GM12878 (cell line): ENCODE data around the gene ABCA3. TPM values are rescaled to one million over a fixed set of nuclear protein-coding genes. Genes with fewer than 3 reads are reported as not detected.
A peak's percentile ranks its signal among the peaks of the same experiment; 100 is the strongest.

ENCODE experiments used
- BCL11A ChIP-seq: IDR thresholded peaks from 2 replicates; pipeline ENCODE4 v1.6.1; 2011; ENCODE audit warnings: low read depth, low read length
- CREB1 ChIP-seq: IDR thresholded peaks from 2 replicates; pipeline ENCODE4 v1.6.1; 2012; ENCODE audit warnings: low read depth, mild to moderate bottlenecking, inconsistent platforms
- CREM ChIP-seq: IDR thresholded peaks from 2 replicates; pipeline ENCODE4 v1.6.1; 2014; ENCODE audit warnings: antibody characterized with exemption, low read depth
- CUX1 ChIP-seq: IDR thresholded peaks from 2 replicates; pipeline ENCODE4 v1.6.1; 2012; ENCODE audit warnings: improper control_type of control experiment, low read depth, low read length; ENCODE audit not compliant: insufficient replicate concordance
- EGR1 ChIP-seq, 2 experiments: IDR thresholded peaks; 1 replicate in 1 of 2; 2 replicates in 1 of 2; pipeline ENCODE4 v1.6.1; 2011 to 2012; ENCODE audit warnings: low read depth in 2 of 2, low read length in 2 of 2, borderline replicate concordance in 1 of 2, mild to moderate bottlenecking in 1 of 2, moderate library complexity in 1 of 2
- MEF2A ChIP-seq: IDR thresholded peaks from 2 replicates; pipeline ENCODE4 v1.6.1; 2011; ENCODE audit warnings: low read depth, mild to moderate bottlenecking, low read length, moderate library complexity; ENCODE audit not compliant: insufficient read depth
- POLR2AphosphoS2 ChIP-seq: IDR thresholded peaks from 2 replicates; pipeline ENCODE4 v1.6.1; 2011; ENCODE audit warnings: low read depth, mild to moderate bottlenecking, low read length, improper control_type of control experiment, moderate library complexity
- POU2F2 ChIP-seq: IDR thresholded peaks from 3 replicates; pipeline ENCODE4 v1.6.1; 2011; ENCODE audit warnings: low read depth, mild to moderate bottlenecking, low read length, borderline replicate concordance
- SMC3 ChIP-seq: IDR thresholded peaks from 2 replicates; pipeline ENCODE4 v1.6.1; 2011; ENCODE audit warnings: low read length, improper control_type of control experiment, borderline replicate concordance
- SREBF2 ChIP-seq: IDR thresholded peaks from 2 replicates; pipeline ENCODE4 v1.6.1; 2012; ENCODE audit warnings: mild to moderate bottlenecking, low read length
- ZNF687 ChIP-seq: fragments of 450-650 bp; IDR thresholded peaks from 2 replicates; pipeline ENCODE4 v1.6.1; 2017; ENCODE audit warnings: mild to moderate bottlenecking, moderate library complexity
- polyA plus RNA-seq, 11 experiments: library from polyadenylated mRNA; depleted of rRNA in 4 of 11; unstranded in 6 of 11; stranded (reverse) in 5 of 11; fragments of >200 nt; fragmentation: Nextera tagmentation in 4 of 11; fragmentation: Illumina TruSeq in 1 of 11; extraction: Ambion mirVana in 4 of 11; extraction: Trizol in 1 of 11; gene quantifications; 1 replicate in 1 of 11; 2 replicates in 10 of 11; pipeline versions ENCODE4 v1.2.1 to v1.2.3, GENCODE V29; 2011 to 2016; ENCODE audit warnings: inconsistent platforms in 2 of 11, missing spikeins in 2 of 11, low read depth in 1 of 11
- total RNA-seq, 4 experiments: library from RNA; depleted of rRNA in 3 of 4; stranded (reverse); fragments of >200 nt in 3 of 4; fragmentation: Illumina TruSeq in 1 of 4; extraction: Trizol in 1 of 4; gene quantifications; 2 replicates each; pipeline versions ENCODE4 v1.2.1 to v1.2.3, GENCODE V29; 2013 to 2021
- TF ChIP-seq, protein P1 (sequence below): fragments of 450-650 bp; IDR thresholded peaks from 2 replicates; pipeline ENCODE4 v1.6.1; 2017; ENCODE audit warnings: antibody characterized with exemption, mild to moderate bottlenecking, moderate library complexity
- TF ChIP-seq, protein P2 (sequence below): fragments of 150-350 bp; IDR thresholded peaks from 2 replicates; pipeline ENCODE4 v1.6.1; 2014; ENCODE audit warnings: mild to moderate bottlenecking, low read depth, low read length

ABCA3 gene
- total and polyA plus RNA-seq, 10 of the 15 experiments (the other 5 are each of a cell fraction or from before 2014, with no cell fraction given): 0.71 to 17.6 (median 6.7) TPM

- TF ChIP-seq, protein P1, sequence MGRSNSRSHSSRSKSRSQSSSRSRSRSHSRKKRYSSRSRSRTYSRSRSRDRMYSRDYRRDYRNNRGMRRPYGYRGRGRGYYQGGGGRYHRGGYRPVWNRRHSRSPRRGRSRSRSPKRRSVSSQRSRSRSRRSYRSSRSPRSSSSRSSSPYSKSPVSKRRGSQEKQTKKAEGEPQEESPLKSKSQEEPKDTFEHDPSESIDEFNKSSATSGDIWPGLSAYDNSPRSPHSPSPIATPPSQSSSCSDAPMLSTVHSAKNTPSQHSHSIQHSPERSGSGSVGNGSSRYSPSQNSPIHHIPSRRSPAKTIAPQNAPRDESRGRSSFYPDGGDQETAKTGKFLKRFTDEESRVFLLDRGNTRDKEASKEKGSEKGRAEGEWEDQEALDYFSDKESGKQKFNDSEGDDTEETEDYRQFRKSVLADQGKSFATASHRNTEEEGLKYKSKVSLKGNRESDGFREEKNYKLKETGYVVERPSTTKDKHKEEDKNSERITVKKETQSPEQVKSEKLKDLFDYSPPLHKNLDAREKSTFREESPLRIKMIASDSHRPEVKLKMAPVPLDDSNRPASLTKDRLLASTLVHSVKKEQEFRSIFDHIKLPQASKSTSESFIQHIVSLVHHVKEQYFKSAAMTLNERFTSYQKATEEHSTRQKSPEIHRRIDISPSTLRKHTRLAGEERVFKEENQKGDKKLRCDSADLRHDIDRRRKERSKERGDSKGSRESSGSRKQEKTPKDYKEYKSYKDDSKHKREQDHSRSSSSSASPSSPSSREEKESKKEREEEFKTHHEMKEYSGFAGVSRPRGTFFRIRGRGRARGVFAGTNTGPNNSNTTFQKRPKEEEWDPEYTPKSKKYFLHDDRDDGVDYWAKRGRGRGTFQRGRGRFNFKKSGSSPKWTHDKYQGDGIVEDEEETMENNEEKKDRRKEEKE: no peak
- TF ChIP-seq CUX1 (no peak), SREBF2 (no peak), ZNF687 (peak; percentile 99), POU2F2 (peak; percentile 40; the same call in 1 of the 3 replicates), EGR1 (IDR thresholded peaks at IDR 0.05; ENCODE audit: borderline replicate concordance in 1 of 2, low read depth in 2 of 2, low read length in 2 of 2) (peak in 1 of 2 experiments; percentile 61; a peak in 1 of 3 replicates), POLR2AphosphoS2 (no peak), CREB1 (0 out of 2 replicates have a peak, but pooled peaks have one; percentile 69), CREM (peak; percentile 20; the same call in 1 of the 2 replicates), MEF2A (no peak), SMC3 (peak; percentile 92), BCL11A (no peak)
- TF ChIP-seq, protein P2, sequence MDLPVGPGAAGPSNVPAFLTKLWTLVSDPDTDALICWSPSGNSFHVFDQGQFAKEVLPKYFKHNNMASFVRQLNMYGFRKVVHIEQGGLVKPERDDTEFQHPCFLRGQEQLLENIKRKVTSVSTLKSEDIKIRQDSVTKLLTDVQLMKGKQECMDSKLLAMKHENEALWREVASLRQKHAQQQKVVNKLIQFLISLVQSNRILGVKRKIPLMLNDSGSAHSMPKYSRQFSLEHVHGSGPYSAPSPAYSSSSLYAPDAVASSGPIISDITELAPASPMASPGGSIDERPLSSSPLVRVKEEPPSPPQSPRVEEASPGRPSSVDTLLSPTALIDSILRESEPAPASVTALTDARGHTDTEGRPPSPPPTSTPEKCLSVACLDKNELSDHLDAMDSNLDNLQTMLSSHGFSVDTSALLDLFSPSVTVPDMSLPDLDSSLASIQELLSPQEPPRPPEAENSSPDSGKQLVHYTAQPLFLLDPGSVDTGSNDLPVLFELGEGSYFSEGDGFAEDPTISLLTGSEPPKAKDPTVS: 0 out of 2 replicates have a peak, but pooled peaks have one; percentile 59
These were observed at the start of gene ABCA3 (continued) for GRCh38 chr16:2340564-2341455.
